Activated naive CD8-positive, alpha-beta T cell treated with anti-CD3 and anti-CD28 coated beads for 36 hours (primary cell): ENCODE results near the gene ARNT2. TPM values are rescaled to one million over a fixed set of nuclear protein-coding genes. Genes with fewer than 3 reads are reported as not detected.

ENCODE experiments used
- DNase-seq: peaks from one replicate; pipeline ENCODE4 v3.0.0; 2021
- H3K27ac Mint-ChIP-seq: one replicate; pipeline ENCODE4 v1.8.0; 2022; ENCODE audit warnings: mild to moderate bottlenecking, moderate library complexity, mixed read lengths
- H3K27me3 Mint-ChIP-seq: one replicate; pipeline ENCODE4 v1.8.0; 2022; ENCODE audit warnings: mild to moderate bottlenecking, mixed read lengths
- H3K36me3 Mint-ChIP-seq: one replicate; pipeline ENCODE4 v1.8.0; 2021; ENCODE audit warnings: mild to moderate bottlenecking, mixed read lengths
- H3K4me1 Mint-ChIP-seq: one replicate; pipeline ENCODE4 v1.8.0; 2021; ENCODE audit warnings: mixed read lengths
- H3K4me3 Mint-ChIP-seq: one replicate; pipeline ENCODE4 v1.8.0; 2022; ENCODE audit warnings: mild to moderate bottlenecking, moderate library complexity, mixed read lengths
- H3K9me3 Mint-ChIP-seq: one replicate; pipeline ENCODE4 v1.8.0; 2022; ENCODE audit warnings: mixed read lengths
- total RNA-seq, 2 experiments: library from RNA; stranded (reverse); gene quantifications; one replicate each; pipeline ENCODE4 v1.2.3, GENCODE V29; 2021

Gene ARNT2
- total RNA-seq, 2 experiments from 2014 or later: not detected

DNA sequence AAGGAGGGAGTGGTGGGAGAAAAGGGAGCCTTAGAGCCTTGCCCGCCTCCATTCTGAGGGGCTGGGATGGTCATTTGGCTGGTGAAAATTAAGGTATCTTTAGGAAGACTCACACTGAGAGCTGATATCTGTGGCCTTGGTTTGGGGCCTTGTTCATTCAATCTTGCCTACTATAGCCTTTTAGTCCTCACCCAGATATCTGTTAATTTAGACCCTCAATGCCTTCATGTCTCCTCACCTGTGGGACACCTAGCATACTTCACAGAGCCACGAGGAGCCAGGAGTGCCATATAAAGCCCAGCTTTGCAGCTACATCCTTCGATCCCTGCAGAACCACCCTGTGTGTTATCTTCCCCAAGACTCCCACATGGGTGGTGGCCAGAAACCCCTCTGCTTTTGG, 4.7 kb upstream of the ARNT2 start:
- no peak overlapping the region for H3K4me3 Mint-ChIP-seq
- no peaks in the 10 kb centered on the region for H3K9me3 Mint-ChIP-seq
- no peak overlapping the region for H3K27ac Mint-ChIP-seq
- H3K27me3 Mint-ChIP-seq: peaks cover 67% of the 10 kb centered on the region
- no peaks in the 10 kb centered on the region for H3K36me3 Mint-ChIP-seq
- no peaks in the 10 kb centered on the region for H3K4me1 Mint-ChIP-seq
- DNase-seq: no peak

DNA sequence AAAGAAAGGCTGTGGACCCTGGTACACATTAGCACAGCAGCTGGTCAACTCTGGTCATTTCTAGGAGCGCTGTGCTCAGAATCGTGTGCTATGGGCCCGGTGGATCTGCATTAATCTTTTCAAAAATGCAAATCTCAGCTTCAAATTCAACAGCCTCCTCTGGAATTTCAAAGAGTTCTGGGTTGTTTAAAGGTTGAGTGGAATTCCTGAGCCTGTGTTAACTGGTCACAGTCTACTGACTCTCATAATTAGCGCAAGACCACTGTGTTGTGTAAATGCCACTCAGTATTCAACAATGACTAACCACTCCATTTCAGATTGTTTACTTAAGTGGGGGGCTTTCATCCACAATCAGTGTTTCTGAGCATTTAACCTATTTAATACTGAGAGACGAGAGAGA, 2.7 kb upstream of the ARNT2 start:
- Mint-ChIP-seq H3K9me3 (no peaks in the 10 kb centered on the region), H3K27me3 (peaks cover 71% of the 10 kb centered on the region)

DNA sequence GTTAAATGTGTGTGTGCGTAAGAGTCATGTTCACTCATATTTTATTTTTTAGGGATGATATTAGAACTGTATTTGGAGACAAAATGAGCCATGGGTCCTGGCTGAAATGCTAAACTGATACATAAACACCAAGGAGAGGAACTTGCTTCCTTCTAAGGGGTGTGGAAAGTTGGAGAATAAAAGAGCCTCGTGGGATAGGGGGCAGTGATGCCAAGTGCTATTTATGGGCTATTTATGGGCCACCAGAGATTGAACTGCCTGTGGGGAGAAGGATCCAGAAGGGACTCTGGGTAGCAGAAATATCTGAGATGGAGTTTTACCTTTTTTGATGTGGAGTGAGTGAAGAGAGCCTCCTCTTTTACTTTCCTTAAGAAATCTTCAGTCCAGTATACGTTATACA, 1.8 kb upstream of the ARNT2 start:
- H3K4me1 Mint-ChIP-seq: peaks cover 3% of the 10 kb centered on the region
- H3K9me3 Mint-ChIP-seq: no peaks in the 10 kb centered on the region
- H3K27me3 Mint-ChIP-seq: peaks cover 71% of the 10 kb centered on the region
- H3K36me3 Mint-ChIP-seq: no peaks in the 10 kb centered on the region
- DNase-seq: no peak
- no peak overlapping the region for H3K27ac Mint-ChIP-seq
- no peak overlapping the region for H3K4me3 Mint-ChIP-seq

More for the DNA sequence above, 2.7 kb upstream of the ARNT2 start:
- no peak for DNase-seq
- no peak overlapping the region for H3K4me3 Mint-ChIP-seq
- H3K27ac Mint-ChIP-seq: no peak overlapping the region
- no peaks in the 10 kb centered on the region for H3K36me3 Mint-ChIP-seq
- H3K4me1 Mint-ChIP-seq: peaks cover 3% of the 10 kb centered on the region

DNA sequence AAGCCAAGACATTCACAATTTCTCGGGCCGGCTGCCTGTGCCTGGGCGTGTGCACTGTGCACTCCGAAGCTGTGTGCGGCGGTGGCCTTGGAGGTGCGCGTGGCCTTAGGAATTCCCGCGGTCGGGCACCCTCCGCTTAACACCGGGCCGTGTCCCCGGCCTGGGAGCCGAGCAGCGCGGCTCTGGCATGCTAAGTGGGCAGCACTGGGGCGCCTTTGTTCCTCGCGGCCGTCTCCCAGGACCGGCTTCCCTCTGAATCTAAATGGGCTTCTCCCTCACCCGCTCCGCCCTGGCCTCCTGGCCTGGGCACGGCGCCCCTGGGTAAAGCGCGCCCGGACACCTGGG, 498 bp upstream of the ARNT2 start:
- H3K27me3 Mint-ChIP-seq: peaks cover 71% of the 10 kb centered on the region
- DNase-seq: no peak
- no peak overlapping the region for H3K4me3 Mint-ChIP-seq
- no peaks in the 10 kb centered on the region for H3K9me3 Mint-ChIP-seq
- no peaks in the 10 kb centered on the region for H3K36me3 Mint-ChIP-seq
- peaks cover 3% of the 10 kb centered on the region for H3K4me1 Mint-ChIP-seq
- no peak overlapping the region for H3K27ac Mint-ChIP-seq

DNA sequence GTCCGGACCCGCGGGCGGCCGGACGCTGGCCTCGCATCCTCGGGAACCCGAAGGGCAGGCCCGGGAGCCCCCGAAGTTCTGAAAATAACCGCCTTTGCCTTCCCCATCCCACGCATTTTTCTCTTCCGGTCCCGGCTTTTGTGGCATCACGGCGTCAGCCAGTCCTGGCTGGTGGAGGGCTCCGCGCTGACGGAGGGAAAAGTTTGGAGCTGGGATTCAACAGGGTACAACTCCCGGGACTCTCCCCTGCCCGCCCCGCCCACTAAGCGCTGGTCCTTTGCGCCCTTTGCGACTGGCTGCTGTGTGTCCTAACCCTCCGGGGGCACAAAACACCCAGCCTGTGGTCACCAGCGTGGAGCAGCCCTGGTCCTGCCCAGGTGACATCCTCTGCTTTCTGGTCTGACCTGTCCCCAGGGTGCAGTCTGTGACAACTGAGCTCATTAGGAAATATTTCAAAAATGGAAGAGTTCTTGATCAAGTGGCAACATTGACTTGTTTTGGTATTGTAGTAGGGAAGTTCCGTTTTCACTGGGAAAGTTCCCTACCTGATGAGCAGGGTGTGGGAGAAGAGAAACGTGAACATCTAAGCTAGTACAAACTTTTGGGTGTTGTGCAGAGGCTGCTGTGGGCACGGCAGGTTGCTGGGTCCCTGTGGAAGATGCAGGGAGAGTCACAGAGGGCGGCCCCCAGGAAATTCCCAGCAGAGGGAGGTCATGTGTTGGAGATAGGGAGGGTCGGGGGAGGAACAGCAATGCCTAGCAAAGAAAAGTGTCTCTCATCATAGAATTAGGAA, 775 bp downstream of the ARNT2 start:
- Mint-ChIP-seq H3K27ac (no peak overlapping the region), H3K4me3 (peak overlapping the region; percentile 39), H3K4me1 (peaks cover 3% of the 10 kb centered on the region), H3K27me3 (peaks cover 75% of the 10 kb centered on the region), H3K36me3 (no peaks in the 10 kb centered on the region), H3K9me3 (no peaks in the 10 kb centered on the region)
- DNase-seq: peak; percentile 15

DNA sequence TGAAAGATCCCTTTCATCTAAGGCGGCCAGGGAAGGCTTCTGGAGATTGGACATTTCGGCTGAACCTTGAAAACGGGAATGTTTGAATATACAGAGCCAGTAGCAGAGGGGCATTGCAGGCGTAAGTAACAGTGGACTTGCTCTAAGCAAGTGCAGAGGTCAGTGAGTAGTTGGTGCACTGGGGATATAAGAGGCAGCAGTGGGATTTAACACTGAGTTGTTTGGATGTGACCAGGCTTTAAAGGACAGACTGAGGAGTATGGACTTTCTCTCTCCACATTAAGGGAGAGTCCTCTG, 1.3 kb downstream of the ARNT2 start:
- no peak for DNase-seq
- Mint-ChIP-seq H3K36me3 (no peaks in the 10 kb centered on the region), H3K4me1 (peaks cover 3% of the 10 kb centered on the region), H3K9me3 (no peaks in the 10 kb centered on the region), H3K4me3 (no peak overlapping the region), H3K27me3 (peaks cover 75% of the 10 kb centered on the region), H3K27ac (no peak overlapping the region)

DNA sequence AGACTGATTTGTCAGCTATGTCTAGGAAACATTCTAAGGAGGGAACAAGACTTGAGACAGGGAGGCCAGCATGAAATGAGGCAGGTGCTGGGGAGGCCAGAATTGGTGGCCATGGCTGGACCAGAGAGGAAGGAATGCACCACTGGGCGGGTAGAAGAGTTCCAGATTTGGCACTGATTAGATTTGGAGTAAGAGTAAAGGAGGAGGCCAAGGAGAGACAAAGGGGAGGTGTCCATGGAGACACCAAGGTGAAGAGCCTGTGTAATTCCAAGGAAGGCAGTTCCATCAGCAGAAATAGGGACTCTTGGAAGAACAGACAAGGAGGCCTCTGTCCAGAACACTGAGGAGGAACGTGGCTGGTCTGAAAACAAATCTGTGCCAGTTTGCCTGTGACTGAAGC, 1.8 kb downstream of the ARNT2 start:
- DNase-seq: no peak
- H3K36me3 Mint-ChIP-seq: no peaks in the 10 kb centered on the region
- H3K9me3 Mint-ChIP-seq: no peaks in the 10 kb centered on the region
- H3K27me3 Mint-ChIP-seq: peaks cover 79% of the 10 kb centered on the region
- peaks cover 3% of the 10 kb centered on the region for H3K4me1 Mint-ChIP-seq
- H3K27ac Mint-ChIP-seq: no peak overlapping the region
- H3K4me3 Mint-ChIP-seq: no peak overlapping the region

DNA sequence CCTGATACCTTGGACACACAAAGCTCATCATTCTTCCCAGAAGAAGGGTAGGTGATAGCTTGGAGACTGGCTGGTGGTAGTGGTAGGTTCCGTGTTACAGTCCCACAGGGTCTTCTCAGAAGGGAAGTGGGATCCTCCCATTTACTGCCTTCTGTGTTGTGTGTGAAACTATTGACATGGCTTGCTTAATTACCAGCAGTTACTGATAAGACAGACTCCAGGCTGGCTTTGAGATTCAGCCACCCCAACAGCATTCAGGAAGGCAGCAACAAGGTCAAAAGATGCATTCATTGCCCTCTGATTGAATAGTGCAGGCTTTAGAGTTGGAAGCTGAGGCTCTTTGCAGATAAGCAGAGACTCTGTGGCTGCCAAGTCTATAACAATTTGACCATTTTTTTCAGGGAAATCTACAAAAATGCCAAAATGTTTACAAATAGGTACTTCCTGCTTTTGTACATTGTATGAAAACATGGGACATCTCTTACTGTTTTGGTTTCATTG, 7.7 kb downstream of the ARNT2 start:
- Mint-ChIP-seq H3K4me3 (no peak overlapping the region), H3K9me3 (no peaks in the 10 kb centered on the region), H3K27ac (no peak overlapping the region), H3K4me1 (no peaks in the 10 kb centered on the region), H3K36me3 (no peaks in the 10 kb centered on the region), H3K27me3 (peaks cover 51% of the 10 kb centered on the region)
- no peak for DNase-seq

DNA sequence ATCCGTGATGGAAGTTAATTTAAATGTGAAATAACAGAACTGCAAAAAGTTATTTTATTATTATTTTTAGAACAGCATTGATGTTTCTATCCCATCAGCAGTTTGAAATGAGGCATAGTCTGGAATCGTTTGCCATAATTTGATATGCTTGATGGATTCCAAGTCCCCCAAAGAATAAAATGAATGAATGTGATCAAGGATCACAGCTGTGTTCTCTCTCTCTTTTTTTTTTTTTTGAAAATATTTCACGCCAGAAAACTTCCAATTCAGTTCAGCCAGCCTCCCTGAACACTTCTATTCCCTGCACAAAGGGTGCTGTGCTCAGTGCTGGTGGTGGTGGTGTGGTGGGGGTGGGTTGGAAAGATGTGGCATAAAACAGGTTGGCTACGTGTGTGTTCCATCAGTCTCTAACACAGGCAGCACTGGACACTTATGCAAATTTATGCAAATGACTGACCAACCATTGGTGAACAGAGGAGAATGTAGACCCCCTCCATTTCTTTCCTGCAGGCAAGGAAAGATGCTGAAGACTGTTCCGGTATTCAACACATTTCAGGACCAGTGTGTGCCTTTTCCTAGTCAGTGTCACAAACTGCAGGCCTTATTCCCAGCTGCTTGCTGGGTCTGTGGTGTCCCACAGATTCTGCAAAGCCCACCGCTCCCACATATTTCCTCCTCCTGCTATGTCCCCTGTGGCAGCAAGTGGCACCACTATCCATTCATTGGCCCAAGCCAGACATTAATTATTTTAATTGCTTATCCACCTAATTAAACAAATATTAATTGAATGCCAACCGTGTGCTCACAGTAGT, 10.6 kb downstream of the ARNT2 start:
- Mint-ChIP-seq H3K27me3 (peaks cover 47% of the 10 kb centered on the region), H3K9me3 (no peaks in the 10 kb centered on the region), H3K27ac (no peak overlapping the region), H3K4me1 (no peaks in the 10 kb centered on the region), H3K4me3 (no peak overlapping the region), H3K36me3 (no peaks in the 10 kb centered on the region)
- no peak for DNase-seq

DNA sequence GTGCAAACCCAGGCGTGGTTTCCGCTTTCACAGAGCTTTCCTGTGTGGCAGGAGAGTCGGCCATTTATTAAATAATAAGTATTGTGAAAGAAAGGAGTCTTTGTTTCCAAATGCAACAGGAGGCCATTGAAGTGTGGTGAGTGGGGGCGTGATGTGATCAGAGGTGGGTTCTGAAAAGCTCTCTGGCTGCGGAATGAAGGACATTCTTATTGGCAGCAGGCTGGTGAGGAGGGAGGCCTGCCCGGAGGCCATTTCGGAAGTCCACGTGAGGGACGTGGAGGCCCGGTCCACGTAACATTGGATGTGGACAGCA, 11.1 kb downstream of the ARNT2 start:
- no peaks in the 10 kb centered on the region for H3K9me3 Mint-ChIP-seq
- H3K4me1 Mint-ChIP-seq: no peaks in the 10 kb centered on the region
- no peak overlapping the region for H3K27ac Mint-ChIP-seq

DNA sequence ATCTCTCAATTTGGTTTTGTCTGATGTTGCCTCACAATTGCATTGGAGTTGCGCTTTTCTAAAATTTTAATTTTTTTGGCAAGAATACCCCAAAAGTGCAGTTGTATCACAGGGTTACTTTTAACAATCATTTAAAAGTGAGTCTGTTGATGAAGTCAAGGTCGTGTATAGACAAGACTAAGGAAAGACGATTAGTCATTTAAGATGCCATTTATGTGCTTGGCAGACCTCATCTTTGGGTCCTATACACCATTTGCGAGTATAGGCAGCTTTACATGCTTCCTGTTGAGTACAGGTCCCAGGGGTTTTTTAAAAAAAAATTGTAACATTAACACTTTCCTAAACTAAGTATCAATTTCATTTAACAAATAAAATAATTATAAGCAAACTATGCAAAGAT, 12.5 kb downstream of the ARNT2 start:
- no peaks in the 10 kb centered on the region for H3K36me3 Mint-ChIP-seq
- no peak for DNase-seq
- no peaks in the 10 kb centered on the region for H3K9me3 Mint-ChIP-seq
- H3K4me1 Mint-ChIP-seq: no peaks in the 10 kb centered on the region
- peaks cover 36% of the 10 kb centered on the region for H3K27me3 Mint-ChIP-seq
- no peak overlapping the region for H3K4me3 Mint-ChIP-seq
- no peak overlapping the region for H3K27ac Mint-ChIP-seq

More for the DNA sequence above, 11.1 kb downstream of the ARNT2 start:
- Mint-ChIP-seq H3K4me3 (no peak overlapping the region), H3K36me3 (no peaks in the 10 kb centered on the region), H3K27me3 (peaks cover 41% of the 10 kb centered on the region)
- no peak for DNase-seq

DNA sequence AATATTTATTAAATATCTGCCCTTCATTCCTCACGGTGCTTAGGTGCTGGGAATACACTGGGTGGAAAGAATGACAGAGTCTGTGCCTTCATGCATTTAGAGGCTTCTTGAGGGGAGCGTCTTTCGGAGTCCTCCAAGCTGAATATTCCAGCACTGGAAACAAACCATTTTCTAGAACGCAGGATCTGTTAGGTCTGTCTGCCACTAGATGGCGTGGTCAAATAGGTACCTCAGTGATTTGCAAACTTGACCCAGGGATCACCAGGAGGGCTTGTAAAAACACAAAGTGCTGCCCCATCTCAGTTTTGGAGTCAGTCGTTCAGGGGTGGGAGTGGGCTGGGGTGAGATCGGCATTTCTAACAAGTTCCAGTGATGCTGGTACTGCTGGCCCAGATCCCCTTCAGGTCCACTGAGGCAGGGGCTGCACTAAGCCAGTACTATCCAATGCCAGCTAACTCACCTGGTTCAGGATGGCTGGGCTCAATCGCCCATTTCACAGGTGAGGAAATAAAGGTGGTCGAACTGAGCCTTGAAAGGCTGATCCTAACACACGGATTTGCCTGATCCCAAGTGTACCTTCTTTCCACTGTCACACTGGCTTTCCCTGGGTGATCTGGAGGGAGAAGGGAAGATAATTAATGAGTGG, 14.8 kb downstream of the ARNT2 start:
- H3K27ac Mint-ChIP-seq: no peak overlapping the region
- H3K4me3 Mint-ChIP-seq: no peak overlapping the region
- DNase-seq: no peak
- H3K27me3 Mint-ChIP-seq: peaks cover 40% of the 10 kb centered on the region
- no peaks in the 10 kb centered on the region for H3K9me3 Mint-ChIP-seq
- no peaks in the 10 kb centered on the region for H3K36me3 Mint-ChIP-seq
- no peaks in the 10 kb centered on the region for H3K4me1 Mint-ChIP-seq

DNA sequence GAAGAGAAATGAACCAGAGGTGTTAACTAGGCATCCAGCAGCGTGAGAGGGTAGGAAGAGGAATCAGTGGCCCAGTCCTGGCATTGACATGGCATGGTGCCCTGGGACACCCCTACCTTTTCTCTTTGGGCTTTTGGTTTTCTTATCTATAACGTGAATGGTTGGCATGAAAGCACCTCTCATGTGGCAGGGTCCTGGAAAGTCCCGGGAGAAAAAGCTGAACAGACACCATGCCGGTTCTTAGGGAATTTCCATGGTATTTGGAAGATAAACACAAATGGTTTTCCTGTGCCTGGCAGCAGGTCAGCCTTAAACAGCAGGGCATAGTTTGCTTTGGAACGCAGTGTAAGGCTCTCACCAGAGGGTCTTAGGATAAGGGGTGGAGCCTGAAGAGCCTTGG, 15.4 kb downstream of the ARNT2 start:
- no peaks in the 10 kb centered on the region for H3K4me1 Mint-ChIP-seq
- H3K9me3 Mint-ChIP-seq: no peaks in the 10 kb centered on the region

DNA sequence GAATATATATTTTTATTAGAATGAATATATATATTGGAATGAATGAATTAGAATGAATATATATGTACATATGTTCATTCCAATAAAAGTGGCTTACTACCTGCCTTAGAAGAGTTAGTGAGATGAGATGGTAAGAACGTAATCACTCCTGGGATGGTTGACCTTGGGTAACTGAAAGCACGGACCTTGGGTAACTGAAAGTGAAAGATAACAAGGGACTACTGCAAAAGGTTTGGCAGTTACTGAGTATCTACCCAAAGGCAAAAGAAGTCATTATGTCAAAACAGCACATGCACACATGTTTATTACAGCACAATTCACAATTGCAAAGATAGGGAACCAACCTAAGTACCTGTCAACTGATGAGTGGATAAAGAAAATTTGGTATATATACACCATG, 16.5 kb downstream of the ARNT2 start:
- Mint-ChIP-seq H3K4me3 (no peak overlapping the region), H3K27me3 (peaks cover 34% of the 10 kb centered on the region), H3K27ac (no peak overlapping the region), H3K9me3 (no peaks in the 10 kb centered on the region), H3K36me3 (no peaks in the 10 kb centered on the region), H3K4me1 (no peaks in the 10 kb centered on the region)
- DNase-seq: no peak

More for the DNA sequence above, 15.4 kb downstream of the ARNT2 start:
- H3K27ac Mint-ChIP-seq: no peak overlapping the region
- H3K27me3 Mint-ChIP-seq: peaks cover 40% of the 10 kb centered on the region
- no peak overlapping the region for H3K4me3 Mint-ChIP-seq
- H3K36me3 Mint-ChIP-seq: no peaks in the 10 kb centered on the region
- DNase-seq: no peak

DNA sequence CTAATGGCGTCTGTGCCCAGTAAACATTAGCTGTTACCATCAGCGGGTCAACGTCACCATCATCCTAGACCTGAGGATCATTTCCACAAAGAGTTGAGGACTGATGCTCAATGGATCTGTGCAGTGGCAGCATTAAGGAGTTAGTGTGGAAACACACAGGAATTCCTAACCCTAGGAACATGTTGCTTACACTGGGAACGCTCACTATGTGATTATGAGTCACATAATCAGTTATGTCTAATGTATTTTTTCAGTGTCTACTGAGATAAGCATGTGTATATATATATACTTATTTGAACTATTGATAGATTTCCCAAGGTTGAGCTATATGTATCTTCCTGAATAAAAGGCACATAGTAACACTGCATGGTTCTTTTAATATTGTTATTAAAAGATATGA, 19.0 kb downstream of the ARNT2 start:
- H3K4me1 Mint-ChIP-seq: no peaks in the 10 kb centered on the region
- peaks cover 22% of the 10 kb centered on the region for H3K27me3 Mint-ChIP-seq
- no peak for DNase-seq
- H3K27ac Mint-ChIP-seq: no peak overlapping the region
- H3K9me3 Mint-ChIP-seq: no peaks in the 10 kb centered on the region
- H3K4me3 Mint-ChIP-seq: no peak overlapping the region
- no peaks in the 10 kb centered on the region for H3K36me3 Mint-ChIP-seq
